Stomach (tissue), 4 donors: ENCODE measurements around the gene ACSL4.

Source experiments
- CTCF ChIP-seq, 7 experiments: fragments of 450-650 bp in 4 of 7; fragments of 200-600 bp in 3 of 7; sonication (generic) in 3 of 7; IDR thresholded peaks; one replicate each; pipeline ENCODE4 v1.5.1; 2016 to 2019; ENCODE audit warnings: antibody characterized with exemption in 7 of 7, control low read depth in 2 of 7, mild to moderate bottlenecking in 1 of 7
- POLR2A ChIP-seq, 4 donors: fragments of 450-650 bp; IDR thresholded peaks; one replicate each; pipeline ENCODE4 v1.6.1; 2016; ENCODE audit warnings: antibody characterized with exemption in 4 of 4, control low read depth in 2 of 4, mild to moderate bottlenecking in 1 of 4, moderate library complexity in 1 of 4

- TF ChIP-seq CTCF (IDR thresholded peaks at IDR 0.05) (no peak), POLR2A (IDR thresholded peaks at IDR 0.05) (no peak)
These were observed 41.8 kb downstream of the ACSL4 start for GRCh38 chrX:109691277-109691676.
